ENCODE measurements around the gene DDX28.

The DDX28 gene

GRCh38 chr16:67982011-67982696 is 40.9 kb downstream of the DDX28 start:
- no peaks in the 10 kb centered on the region for H3K9me3 ChIP-seq (ENCODE audit: insufficient read depth, low read depth, low read length)
- no peaks in the 10 kb centered on the region for H3K79me2 ChIP-seq (ENCODE audit: insufficient read depth, low read length)
- no peaks in the 10 kb centered on the region for H3K36me3 ChIP-seq (ENCODE audit: insufficient read depth, low read length)
- H4K20me1 ChIP-seq (ENCODE audit: insufficient read depth, low read length, poor library complexity, severe bottlenecking): no peaks in the 10 kb centered on the region
- no peaks in the 10 kb centered on the region for H3K27me3 ChIP-seq (ENCODE audit: insufficient read depth, low read length, poor library complexity, severe bottlenecking)
- H3K9me2 ChIP-seq (replicated peaks; ENCODE audit: low read depth, low read length): no peaks in the 10 kb centered on the region
- H3F3A ChIP-seq (ENCODE audit: low read depth): no peaks in the 10 kb centered on the region
- no peak overlapping the region for H2AFZ ChIP-seq (ENCODE audit: low read length)
- no peak overlapping the region for H3K9ac ChIP-seq (ENCODE audit: low read depth, low read length, poor library complexity, severe bottlenecking)
- H3K4me3 ChIP-seq (ENCODE audit: low read length, poor library complexity, severe bottlenecking): no peak overlapping the region
- H3K4me2 ChIP-seq (ENCODE audit: low read depth, low read length, poor library complexity, severe bottlenecking): no peak overlapping the region
- TF ChIP-seq, protein P1, sequence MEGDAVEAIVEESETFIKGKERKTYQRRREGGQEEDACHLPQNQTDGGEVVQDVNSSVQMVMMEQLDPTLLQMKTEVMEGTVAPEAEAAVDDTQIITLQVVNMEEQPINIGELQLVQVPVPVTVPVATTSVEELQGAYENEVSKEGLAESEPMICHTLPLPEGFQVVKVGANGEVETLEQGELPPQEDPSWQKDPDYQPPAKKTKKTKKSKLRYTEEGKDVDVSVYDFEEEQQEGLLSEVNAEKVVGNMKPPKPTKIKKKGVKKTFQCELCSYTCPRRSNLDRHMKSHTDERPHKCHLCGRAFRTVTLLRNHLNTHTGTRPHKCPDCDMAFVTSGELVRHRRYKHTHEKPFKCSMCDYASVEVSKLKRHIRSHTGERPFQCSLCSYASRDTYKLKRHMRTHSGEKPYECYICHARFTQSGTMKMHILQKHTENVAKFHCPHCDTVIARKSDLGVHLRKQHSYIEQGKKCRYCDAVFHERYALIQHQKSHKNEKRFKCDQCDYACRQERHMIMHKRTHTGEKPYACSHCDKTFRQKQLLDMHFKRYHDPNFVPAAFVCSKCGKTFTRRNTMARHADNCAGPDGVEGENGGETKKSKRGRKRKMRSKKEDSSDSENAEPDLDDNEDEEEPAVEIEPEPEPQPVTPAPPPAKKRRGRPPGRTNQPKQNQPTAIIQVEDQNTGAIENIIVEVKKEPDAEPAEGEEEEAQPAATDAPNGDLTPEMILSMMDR (conservative IDR thresholded peaks at IDR 0.05; ENCODE audit: low read length): no peak
- TF ChIP-seq EZH2phosphoT487 (IDR thresholded peaks at IDR 0.05; ENCODE audit: borderline replicate concordance): no peak
- peaks cover 19% of the 10 kb centered on the region for H3K4me1 ChIP-seq (ENCODE audit: insufficient read depth, low read length, poor library complexity, severe bottlenecking)

GRCh38 chr16:67979955-67980678 is 42.9 kb downstream of the DDX28 start, which contains the start of gene DPEP3:
Gene DPEP3, minus strand, starts transcription at chr16:67980499. Its CDS starts 119 bp downstream, at chr16:67980380.
- Histone ChIP-seq H3K9me2 (replicated peaks; ENCODE audit: low read depth, low read length) (no peaks in the 10 kb centered on the region), H3K9ac (ENCODE audit: low read depth, low read length, poor library complexity, severe bottlenecking) (no peak within 1 kb of the TSS), H3K4me2 (ENCODE audit: low read depth, low read length, poor library complexity, severe bottlenecking) (no peak within 1 kb of the TSS)

DNA sequence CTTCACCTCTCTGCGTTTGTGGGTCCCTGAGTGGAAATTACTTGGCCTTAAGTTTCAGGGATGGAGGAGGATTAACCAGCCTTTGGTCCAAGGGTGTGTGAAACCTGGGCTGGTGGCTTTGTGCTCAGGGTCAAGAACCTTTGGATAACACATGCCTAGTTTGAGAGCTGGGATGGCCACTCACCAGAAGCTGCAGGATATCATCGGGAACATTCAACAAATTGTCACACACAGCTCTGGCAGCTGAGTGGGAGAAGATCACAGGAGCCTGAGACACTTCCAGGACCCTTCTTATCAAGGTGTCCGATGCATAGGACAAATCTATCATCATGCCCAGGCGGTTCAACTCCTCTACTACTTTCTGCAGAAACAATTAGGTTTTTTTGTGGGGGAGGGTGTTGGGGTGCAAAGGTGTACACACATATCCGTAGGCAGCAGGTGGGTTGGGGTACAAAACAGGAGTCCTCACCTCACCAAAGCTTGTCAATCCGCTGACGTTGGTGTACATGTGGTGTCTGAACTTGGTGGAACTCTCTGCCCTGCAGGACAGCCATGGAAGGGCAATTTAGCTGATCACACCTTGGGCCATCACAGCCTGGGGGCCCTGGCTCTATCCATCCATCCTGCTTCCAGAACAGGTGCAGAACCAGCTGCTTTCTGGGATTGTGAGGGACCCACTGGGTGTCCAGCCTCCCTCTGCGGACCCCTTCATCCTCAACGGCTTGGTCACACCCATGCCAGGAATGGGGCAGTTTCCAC is 45.4 kb downstream of the DDX28 start:
- no peaks in the 10 kb centered on the region for H3K36me3 ChIP-seq (ENCODE audit: insufficient read depth, low read length)

More at GRCh38 chr16:67979955-67980678, 42.9 kb downstream of the DDX28 start, which contains the start of gene DPEP3:
- Histone ChIP-seq H2AFZ (ENCODE audit: low read length) (no peak within 1 kb of the TSS), H3K27me3 (ENCODE audit: insufficient read depth, low read length, poor library complexity, severe bottlenecking) (no peaks in the 10 kb centered on the region), H3F3A (ENCODE audit: low read depth) (no peaks in the 10 kb centered on the region), H3K4me1 (ENCODE audit: insufficient read depth, low read length, poor library complexity, severe bottlenecking) (peaks cover 17% of the 10 kb centered on the region), H3K9me3 (ENCODE audit: insufficient read depth, low read depth, low read length) (no peaks in the 10 kb centered on the region), H3K79me2 (ENCODE audit: insufficient read depth, low read length) (no peaks in the 10 kb centered on the region), H3K36me3 (ENCODE audit: insufficient read depth, low read length) (no peaks in the 10 kb centered on the region), H4K20me1 (ENCODE audit: insufficient read depth, low read length, poor library complexity, severe bottlenecking) (no peaks in the 10 kb centered on the region), H3K4me3 (ENCODE audit: low read length, poor library complexity, severe bottlenecking) (no peak within 1 kb of the TSS)
- TF ChIP-seq, protein P1 (conservative IDR thresholded peaks at IDR 0.05; ENCODE audit: low read length): no peak
- no peak for TF ChIP-seq EZH2phosphoT487 (IDR thresholded peaks at IDR 0.05; ENCODE audit: borderline replicate concordance)

More for the DNA sequence above, 45.4 kb downstream of the DDX28 start:
- no peak overlapping the region for H3K4me2 ChIP-seq (ENCODE audit: low read depth, low read length, poor library complexity, severe bottlenecking)
- H4K20me1 ChIP-seq (ENCODE audit: insufficient read depth, low read length, poor library complexity, severe bottlenecking): no peaks in the 10 kb centered on the region
- no peaks in the 10 kb centered on the region for H3K9me2 ChIP-seq (replicated peaks; ENCODE audit: low read depth, low read length)
- H3K9ac ChIP-seq (ENCODE audit: low read depth, low read length, poor library complexity, severe bottlenecking): no peak overlapping the region
- H3K79me2 ChIP-seq (ENCODE audit: insufficient read depth, low read length): no peaks in the 10 kb centered on the region
- no peak overlapping the region for H3K4me3 ChIP-seq (ENCODE audit: low read length, poor library complexity, severe bottlenecking)
- H3K9me3 ChIP-seq (ENCODE audit: insufficient read depth, low read depth, low read length): no peaks in the 10 kb centered on the region
- TF ChIP-seq, protein P1 (conservative IDR thresholded peaks at IDR 0.05; ENCODE audit: low read length): no peak
- TF ChIP-seq EZH2phosphoT487 (IDR thresholded peaks at IDR 0.05; ENCODE audit: borderline replicate concordance): no peak
- no peak overlapping the region for H2AFZ ChIP-seq (ENCODE audit: low read length)
- H3F3A ChIP-seq (ENCODE audit: low read depth): no peaks in the 10 kb centered on the region
- H3K27me3 ChIP-seq (ENCODE audit: insufficient read depth, low read length, poor library complexity, severe bottlenecking): no peaks in the 10 kb centered on the region
- H3K4me1 ChIP-seq (ENCODE audit: insufficient read depth, low read length, poor library complexity, severe bottlenecking): no peaks in the 10 kb centered on the region

Measured in Loucy (cell line).